Fibroblast of lung (primary cell): Measurements from ENCODE around the gene RPL9.

Experiments
- EZH2 ChIP-seq: IDR thresholded peaks from 2 replicates; pipeline ENCODE4 v1.5.1; 2012; ENCODE audit warnings: low read length, control low read depth, mild to moderate bottlenecking; ENCODE audit errors: missing control alignments
- TF ChIP-seq, protein P1 (sequence below), 2 donors: IDR thresholded peaks in 1 of 2; conservative IDR thresholded peaks in 1 of 2; 1 replicate in 1 of 2; 2 replicates in 1 of 2; pipeline ENCODE4 v1.5.1; 2011 to 2012; ENCODE audit warnings: low read length in 2 of 2, control low read depth in 1 of 2, inconsistent platforms in 1 of 2, low read depth in 1 of 2, mild to moderate bottlenecking in 1 of 2

DNA sequence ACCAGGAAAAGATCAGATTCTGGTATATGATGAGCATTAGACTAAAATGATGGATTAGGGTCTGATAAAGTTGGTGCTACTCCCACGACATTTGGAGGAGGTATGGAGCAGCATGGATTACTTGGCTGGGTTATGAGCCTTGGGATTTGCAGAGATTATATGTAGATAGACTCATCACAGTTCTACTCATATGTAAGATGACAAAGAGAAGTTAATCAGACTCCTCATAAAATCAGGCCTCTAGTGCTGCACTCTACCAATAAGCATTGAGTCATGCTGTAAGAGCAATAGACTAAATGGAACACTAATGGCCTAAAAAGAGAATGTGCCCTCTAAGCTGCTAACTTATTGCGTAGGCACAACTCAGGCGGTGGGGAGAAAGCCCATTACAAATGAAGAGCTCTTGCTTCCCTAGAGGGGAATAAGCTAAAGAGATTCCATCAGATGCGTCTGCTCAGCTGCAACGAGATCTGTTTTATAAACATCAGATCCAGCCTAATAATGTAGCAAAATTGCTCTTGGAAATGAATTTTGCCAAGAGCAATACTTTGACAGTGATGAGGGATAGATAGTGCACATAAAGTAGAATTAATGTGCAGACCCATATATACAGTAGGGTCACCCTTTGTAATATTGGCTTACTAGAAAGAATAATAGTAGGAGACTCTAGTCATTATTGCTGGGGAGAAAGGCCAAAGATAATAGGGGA, 17.6 kb upstream of the RPL9 start:
- TF ChIP-seq, protein P1, sequence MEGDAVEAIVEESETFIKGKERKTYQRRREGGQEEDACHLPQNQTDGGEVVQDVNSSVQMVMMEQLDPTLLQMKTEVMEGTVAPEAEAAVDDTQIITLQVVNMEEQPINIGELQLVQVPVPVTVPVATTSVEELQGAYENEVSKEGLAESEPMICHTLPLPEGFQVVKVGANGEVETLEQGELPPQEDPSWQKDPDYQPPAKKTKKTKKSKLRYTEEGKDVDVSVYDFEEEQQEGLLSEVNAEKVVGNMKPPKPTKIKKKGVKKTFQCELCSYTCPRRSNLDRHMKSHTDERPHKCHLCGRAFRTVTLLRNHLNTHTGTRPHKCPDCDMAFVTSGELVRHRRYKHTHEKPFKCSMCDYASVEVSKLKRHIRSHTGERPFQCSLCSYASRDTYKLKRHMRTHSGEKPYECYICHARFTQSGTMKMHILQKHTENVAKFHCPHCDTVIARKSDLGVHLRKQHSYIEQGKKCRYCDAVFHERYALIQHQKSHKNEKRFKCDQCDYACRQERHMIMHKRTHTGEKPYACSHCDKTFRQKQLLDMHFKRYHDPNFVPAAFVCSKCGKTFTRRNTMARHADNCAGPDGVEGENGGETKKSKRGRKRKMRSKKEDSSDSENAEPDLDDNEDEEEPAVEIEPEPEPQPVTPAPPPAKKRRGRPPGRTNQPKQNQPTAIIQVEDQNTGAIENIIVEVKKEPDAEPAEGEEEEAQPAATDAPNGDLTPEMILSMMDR (conservative IDR thresholded peaks at IDR 0.05 in 1 of 2, IDR thresholded peaks at IDR 0.05 in 1 of 2; ENCODE audit: low read depth in 1 of 2, low read length in 2 of 2), result no peak
- TF ChIP-seq EZH2, result no peak
